Lower lobe of right lung (tissue), 2 donors: Measurements from ENCODE around the gene PCYOX1L. TPM values are rescaled to one million over a fixed set of nuclear protein-coding genes. Genes with fewer than 3 reads are reported as not detected.
"Not testable (repeated sequence)": the region's sequence is repeated elsewhere in the genome, so short reads cannot be mapped to it uniquely, and the experiment has no call there.

Source experiments
- ATAC-seq, 2 donors: fragments of 200-7000 bp; cut with Tn5 transposase; one replicate each; pipeline ENCODE4 v1.9.1; 2020 to 2022; ENCODE audit warnings: mild to moderate bottlenecking in 2 of 2, moderate library complexity in 2 of 2
- DNase-seq: peaks from one replicate; pipeline ENCODE4 v3.0.0-alpha.2; 2020
- H3K27ac ChIP-seq: fragments of 200-600 bp; one replicate; pipeline ENCODE4 v1.8.0; 2022
- H3K27me3 ChIP-seq: fragments of 200-600 bp; one replicate; pipeline ENCODE4 v1.8.0; 2022; ENCODE audit warnings: low read depth
- H3K36me3 ChIP-seq: fragments of 200-600 bp; one replicate; pipeline ENCODE4 v1.8.0; 2022; ENCODE audit warnings: mild to moderate bottlenecking
- H3K4me1 ChIP-seq: fragments of 200-600 bp; one replicate; pipeline ENCODE4 v1.8.0; 2022
- H3K4me3 ChIP-seq: fragments of 200-600 bp; one replicate; pipeline ENCODE4 v1.8.0; 2022; ENCODE audit warnings: mild to moderate bottlenecking
- H3K9me3 ChIP-seq: fragments of 200-600 bp; one replicate; pipeline ENCODE4 v1.8.0; 2022
- CTCF ChIP-seq: fragments of 200-600 bp; IDR thresholded peaks from one replicate; pipeline ENCODE4 v1.8.0; 2022; ENCODE audit warnings: antibody characterized with exemption, mild to moderate bottlenecking
- intact Hi-C: fragments of 100-400 bp; cut with DNase I; formaldehyde crosslinking; loops from one replicate; pipeline ENCODE4 v1.11.0; 2022
- total RNA-seq: library from RNA; stranded (reverse); fragmentation: NEBNext Ultra II Directional; extraction: Animal tissue kit (Norgen Biotek cat#: 25700); gene quantifications from one replicate; pipeline ENCODE4 v1.2.1, GENCODE V29; 2021
- donor health status: DM: no; HTN: yes; CAD: no; lungs with severe emphysema.

The PCYOX1L gene
- total RNA-seq, 1 donor from 2014 or later: 5.9 TPM

GRCh38 chr5:149389552-149390495, 32.0 kb downstream of the PCYOX1L start:
- no peak for TF ChIP-seq CTCF
- Histone ChIP-seq H3K4me1 (peaks cover 29% of the 10 kb centered on the region), H3K9me3 (no peaks in the 10 kb centered on the region), H3K27ac (no peak overlapping the region), H3K36me3 (no peaks in the 10 kb centered on the region), H3K4me3 (no peak overlapping the region), H3K27me3 (no peaks in the 10 kb centered on the region)
- intact Hi-C loops: no loop called here
- ATAC-seq (no peak), DNase-seq (no peak)

GRCh38 chr5:149391076-149391475, 33.2 kb downstream of the PCYOX1L start:
- H3K4me1 ChIP-seq: peaks cover 21% of the 10 kb centered on the region
- intact Hi-C loops, H3K27ac ChIP-seq, H3K9me3 ChIP-seq, H3K27me3 ChIP-seq, ATAC-seq, DNase-seq, H3K4me3 ChIP-seq, H3K36me3 ChIP-seq: not testable (repeated sequence)

- H3K9me3 ChIP-seq: no peaks in the 10 kb centered on the region
- intact Hi-C loops: no loop called here
- H3K27ac ChIP-seq: no peak overlapping the region
- no peaks in the 10 kb centered on the region for H3K36me3 ChIP-seq
- peaks cover 17% of the 10 kb centered on the region for H3K4me1 ChIP-seq
- ATAC-seq (no peak), DNase-seq (no peak)
- no peak overlapping the region for H3K4me3 ChIP-seq
- H3K27me3 ChIP-seq: no peaks in the 10 kb centered on the region
- TF ChIP-seq CTCF: no peak
Measured at GRCh38 chr5:149391524-149391923, 33.7 kb downstream of the PCYOX1L start.

- no peak for DNase-seq
- Histone ChIP-seq H3K4me3 (no peak overlapping the region), H3K4me1 (peaks cover 5% of the 10 kb centered on the region), H3K27ac (no peak overlapping the region), H3K9me3 (no peaks in the 10 kb centered on the region), H3K36me3 (no peaks in the 10 kb centered on the region), H3K27me3 (no peaks in the 10 kb centered on the region)
- TF ChIP-seq CTCF: no peak
- ATAC-seq: peak in 1 of 2 donors; percentile 11
- intact Hi-C loops: no loop called here
Measured at GRCh38 chr5:149392718-149393117, 34.9 kb downstream of the PCYOX1L start.

GRCh38 chr5:149394996-149395395, 37.1 kb downstream of the PCYOX1L start:
- H3K27me3 ChIP-seq, ATAC-seq, H3K4me3 ChIP-seq, H3K27ac ChIP-seq, H3K4me1 ChIP-seq, intact Hi-C loops, H3K9me3 ChIP-seq, DNase-seq, H3K36me3 ChIP-seq: not testable (repeated sequence)

GRCh38 chr5:149397530-149397929, 39.7 kb downstream of the PCYOX1L start:
- no peak for TF ChIP-seq CTCF
- Histone ChIP-seq H3K36me3 (no peaks in the 10 kb centered on the region), H3K9me3 (no peaks in the 10 kb centered on the region), H3K27me3 (no peaks in the 10 kb centered on the region), H3K27ac (no peak overlapping the region), H3K4me1 (no peaks in the 10 kb centered on the region), H3K4me3 (no peak overlapping the region)
- DNase-seq (no peak), ATAC-seq (no peak)
- intact Hi-C loops: no loop called here

GRCh38 chr5:149398747-149399266, 41.0 kb downstream of the PCYOX1L start:
- H3K9me3 ChIP-seq, H3K36me3 ChIP-seq, H3K27me3 ChIP-seq, H3K4me3 ChIP-seq, DNase-seq, ATAC-seq, H3K4me1 ChIP-seq, intact Hi-C loops, H3K27ac ChIP-seq: not testable (repeated sequence)
